ENCODE measurements around the gene CLEC4F. TPM values are rescaled to one million over a fixed set of nuclear protein-coding genes. Genes with fewer than 3 reads are reported as not detected.

The CLEC4F gene
- polyA plus RNA-seq, 1 of the 3 experiments (the other 2 are of a cell fraction), result 0.12 TPM

DNA sequence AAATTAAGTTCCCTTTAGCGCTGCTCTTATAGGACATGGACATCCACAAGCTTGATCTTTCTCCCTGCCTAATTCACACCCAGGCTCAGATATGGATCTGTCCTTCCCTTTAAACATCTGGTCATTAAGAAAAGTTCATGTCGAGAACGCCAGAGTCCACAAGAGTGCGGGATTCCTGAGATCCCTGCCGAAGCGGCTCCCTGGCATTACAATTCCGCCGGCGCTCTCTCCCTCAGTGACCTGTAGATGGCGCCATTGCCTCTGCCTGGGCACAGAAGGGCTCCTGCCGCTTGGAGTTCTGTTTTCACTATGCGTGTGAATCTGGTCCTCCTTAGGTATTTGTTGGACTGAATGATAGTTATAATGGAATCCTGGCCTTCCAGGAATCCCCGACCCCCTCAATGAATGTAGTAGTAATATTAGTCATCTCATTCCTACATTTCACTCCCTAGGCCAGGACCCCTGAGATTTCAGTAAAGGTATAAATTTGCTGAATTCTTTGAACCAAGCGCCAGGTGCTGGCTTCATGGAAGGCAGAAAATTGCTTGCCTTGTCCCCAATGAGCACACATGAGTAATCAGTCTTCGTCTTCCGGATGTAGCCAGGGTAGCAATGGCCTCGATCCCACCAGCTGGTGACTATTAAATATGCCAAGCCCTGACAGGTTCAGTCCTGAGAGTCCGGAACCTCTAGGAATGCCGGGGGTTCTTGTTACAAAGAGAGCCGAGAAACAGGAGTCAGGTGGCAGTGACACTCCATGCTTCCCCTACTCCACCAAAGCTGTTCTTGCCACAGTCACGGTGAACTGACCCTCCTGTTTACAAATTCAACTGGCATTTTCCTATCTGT lies 41.6 kb upstream of the CLEC4F start:
- Histone ChIP-seq H4K20me1 (ENCODE audit: insufficient read depth) (no peaks in the 10 kb centered on the region), H3K9ac (no peak overlapping the region), H2AFZ (ENCODE audit: low read depth) (no peak overlapping the region), H3F3A (replicated peaks; ENCODE audit: insufficient read depth) (no peaks in the 10 kb centered on the region), H3K27ac (ENCODE audit: low read depth in 2 of 2, low read length in 1 of 2) (no peak overlapping the region), H3K36me3 (replicated peaks in 1 of 2; ENCODE audit: control insufficient read depth in 1 of 2, insufficient read depth in 2 of 2, low read length in 1 of 2) (no peaks in the 10 kb centered on the region), H3K4me2 (no peak overlapping the region), H3K4me1 (ENCODE audit: control insufficient read depth in 1 of 2, insufficient read depth in 2 of 2, low read depth in 1 of 2, low read length in 1 of 2) (peaks cover 0 to 3% of the 10 kb centered on the region in 2 experiments; a peak in 1 of 4 replicates), H3K27me3 (ENCODE audit: insufficient read depth) (0 out of 2 replicates have a peak, but pooled peaks cover 8% of the 10 kb centered on the region), H3K9me3 (no peaks in the 10 kb centered on the region), H3K4me3 (ENCODE audit: low read depth in 2 of 2, low read length in 1 of 2) (peak overlapping the region in 1 of 2 experiments; percentile 30; a peak in 1 of 4 replicates), H3K9me2 (no peaks in the 10 kb centered on the region), H3K79me2 (ENCODE audit: insufficient read depth) (no peaks in the 10 kb centered on the region)
- TF ChIP-seq GATA2 (CRISPR knock-in tag; IDR thresholded peaks at IDR 0.05) (peak; percentile 32; the same call in 1 of the 2 replicates), RXRA (IDR thresholded peaks at IDR 0.05; ENCODE audit: borderline replicate concordance, low read depth) (no peak), CHD2 (IDR thresholded peaks at IDR 0.05; ENCODE audit: low read length, partially characterized antibody) (peak; percentile 10), RCOR1 (IDR thresholded peaks at IDR 0.05; ENCODE audit: low read length) (peak; percentile 36; the same call in 1 of the 2 replicates), FOSL2 (IDR thresholded peaks at IDR 0.05; ENCODE audit: borderline replicate concordance, low read depth) (no peak), SMC3 (IDR thresholded peaks at IDR 0.05; ENCODE audit: low read depth, low read length) (peak; percentile 75), RAD21 (IDR thresholded peaks at IDR 0.05; ENCODE audit: low read length) (peak; percentile 93), FOXM1 (IDR thresholded peaks at IDR 0.05; ENCODE audit: low read depth) (no peak), GABPA (IDR thresholded peaks at IDR 0.05; ENCODE audit: low read depth) (no peak)
- TF ChIP-seq, protein P1, sequence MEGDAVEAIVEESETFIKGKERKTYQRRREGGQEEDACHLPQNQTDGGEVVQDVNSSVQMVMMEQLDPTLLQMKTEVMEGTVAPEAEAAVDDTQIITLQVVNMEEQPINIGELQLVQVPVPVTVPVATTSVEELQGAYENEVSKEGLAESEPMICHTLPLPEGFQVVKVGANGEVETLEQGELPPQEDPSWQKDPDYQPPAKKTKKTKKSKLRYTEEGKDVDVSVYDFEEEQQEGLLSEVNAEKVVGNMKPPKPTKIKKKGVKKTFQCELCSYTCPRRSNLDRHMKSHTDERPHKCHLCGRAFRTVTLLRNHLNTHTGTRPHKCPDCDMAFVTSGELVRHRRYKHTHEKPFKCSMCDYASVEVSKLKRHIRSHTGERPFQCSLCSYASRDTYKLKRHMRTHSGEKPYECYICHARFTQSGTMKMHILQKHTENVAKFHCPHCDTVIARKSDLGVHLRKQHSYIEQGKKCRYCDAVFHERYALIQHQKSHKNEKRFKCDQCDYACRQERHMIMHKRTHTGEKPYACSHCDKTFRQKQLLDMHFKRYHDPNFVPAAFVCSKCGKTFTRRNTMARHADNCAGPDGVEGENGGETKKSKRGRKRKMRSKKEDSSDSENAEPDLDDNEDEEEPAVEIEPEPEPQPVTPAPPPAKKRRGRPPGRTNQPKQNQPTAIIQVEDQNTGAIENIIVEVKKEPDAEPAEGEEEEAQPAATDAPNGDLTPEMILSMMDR (IDR thresholded peaks at IDR 0.05), result peak; percentile 99
- peak; percentile 85 for DNase-seq
- POLR2A ChIA-PET, result no interaction called here
- CTCF ChIA-PET, result interaction anchor here (0.6 to 6.5 kb wide), 42 partner anchors 10 to 557 kb away, joined by 3 to 127 read pairs (median 4); partner anchors contain the start of genes ANKRD53 and FIGLA
- WGBS (ENCODE audit: low lambda C conversion rate), result 36% methylated on average over 11 of the region's 21 CpGs

DNA sequence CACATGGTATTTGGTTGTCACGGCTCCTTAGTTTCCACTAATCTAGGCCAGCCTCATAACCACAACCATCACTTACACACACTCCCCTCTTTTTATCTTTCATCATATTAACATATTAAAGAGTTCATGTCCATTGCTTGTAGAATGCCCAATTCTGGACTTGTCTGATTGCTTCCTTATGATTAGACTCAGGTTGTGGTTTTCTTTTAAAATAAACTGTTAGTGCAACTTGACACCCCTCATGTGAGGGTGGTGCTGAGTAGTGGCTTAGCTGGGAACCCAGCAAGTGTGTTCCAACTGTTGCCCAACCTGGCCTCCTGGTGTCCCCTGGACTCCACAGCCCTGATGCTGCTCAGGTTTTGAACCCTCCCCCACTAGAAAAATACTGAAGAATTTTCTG lies 35.3 kb upstream of the CLEC4F start:
- no peak for TF ChIP-seq SIN3A (IDR thresholded peaks at IDR 0.05; ENCODE audit: borderline replicate concordance, low read depth, low read length)
- no peak for TF ChIP-seq RXRA (IDR thresholded peaks at IDR 0.05; ENCODE audit: borderline replicate concordance, low read depth)
- no peak for TF ChIP-seq FOXJ3 (CRISPR knock-in tag; IDR thresholded peaks at IDR 0.05)
- no peak for TF ChIP-seq PBX3 (IDR thresholded peaks at IDR 0.05)
- no peak for DNase-seq

More for the DNA sequence above, 35.3 kb upstream of the CLEC4F start:
- POLR2A ChIA-PET, result no interaction called here
- H3K4me3 ChIP-seq (ENCODE audit: low read depth in 2 of 2, low read length in 1 of 2), result no peak overlapping the region
- no peak overlapping the region for H3K4me2 ChIP-seq
- 83% methylated on average over 1 of the region's 1 CpG for WGBS (ENCODE audit: low lambda C conversion rate)
- CTCF ChIA-PET, result interaction anchor here (0.9 to 4.3 kb wide), 3 partner anchors 16 to 109 kb away, joined by 3 to 24 read pairs (median 3); no protein-coding TSS in a partner anchor
- H3K4me1 ChIP-seq (ENCODE audit: control insufficient read depth in 1 of 2, insufficient read depth in 2 of 2, low read depth in 1 of 2, low read length in 1 of 2), result no peaks in the 10 kb centered on the region
- H3K27me3 ChIP-seq (ENCODE audit: insufficient read depth), result 0 out of 2 replicates have a peak, but pooled peaks cover 6% of the 10 kb centered on the region
- H2AFZ ChIP-seq (ENCODE audit: low read depth), result no peak overlapping the region
- H3K79me2 ChIP-seq (ENCODE audit: insufficient read depth), result no peaks in the 10 kb centered on the region
- H4K20me1 ChIP-seq (ENCODE audit: insufficient read depth), result no peaks in the 10 kb centered on the region
- H3K27ac ChIP-seq (ENCODE audit: low read depth in 2 of 2, low read length in 1 of 2), result no peak overlapping the region
- no peaks in the 10 kb centered on the region for H3K9me3 ChIP-seq
- H3K36me3 ChIP-seq (replicated peaks in 1 of 2; ENCODE audit: control insufficient read depth in 1 of 2, insufficient read depth in 2 of 2, low read length in 1 of 2), result no peaks in the 10 kb centered on the region
- H3K9me2 ChIP-seq, result no peaks in the 10 kb centered on the region
- H3K9ac ChIP-seq, result no peak overlapping the region
- H3F3A ChIP-seq (replicated peaks; ENCODE audit: insufficient read depth), result no peaks in the 10 kb centered on the region
